Measurements from ENCODE around the gene SLC28A2. TPM values are rescaled to one million over a fixed set of nuclear protein-coding genes. Genes with fewer than 3 reads are reported as not detected.

SLC28A2 gene
- total and polyA plus RNA-seq, 2 of the 13 experiments (the other 11 are each of a cell fraction or from before 2014, with no cell fraction given), result 0.01 to 0.11 TPM

GRCh38 chr15:45221967-45222366, 30.1 kb upstream of the SLC28A2 start:
- no peak for DNase-seq (ENCODE audit: low spot score)
- intact Hi-C loops (cut with micrococcal nuclease; ENCODE audit: unreplicated experiment) (no loop called here), in situ Hi-C loops (cut with HindIII; ENCODE audit: extremely low pct_ligation_motif_present, low pct_unique_long_range_greater_than_20kb) (no loop called here)
- Histone ChIP-seq H3K9me3 (ENCODE audit: low read length) (no peaks in the 10 kb centered on the region), H3K27me3 (ENCODE audit: control insufficient read depth in 1 of 2, insufficient read depth in 2 of 2, low read length in 2 of 2) (no peaks in the 10 kb centered on the region), H3K4me3 (replicated peaks in 1 of 3; ENCODE audit: insufficient read depth in 1 of 3, low read depth in 2 of 3, low read length in 3 of 3) (no peak overlapping the region), H3K4me1 (ENCODE audit: insufficient read depth, low read length) (peaks cover 9% of the 10 kb centered on the region; the same call in 1 of the 2 replicates), H3K36me3 (replicated peaks in 1 of 2; ENCODE audit: control insufficient read depth in 1 of 2, insufficient read depth in 2 of 2, low read length in 2 of 2) (no peaks in the 10 kb centered on the region), H4K20me1 (ENCODE audit: insufficient read depth, low read length) (no peaks in the 10 kb centered on the region), H3K4me2 (ENCODE audit: low read depth, low read length) (no peak overlapping the region), H3K79me2 (ENCODE audit: insufficient read depth, low read length) (no peaks in the 10 kb centered on the region), H3K9ac (ENCODE audit: insufficient read depth, low read depth, low read length) (no peak overlapping the region), H3K27ac (ENCODE audit: extremely low read length, insufficient read depth, low read length) (no peak overlapping the region), H2AFZ (ENCODE audit: low read length) (no peak overlapping the region)
- ATAC-seq, result no peak
- BruUV-seq (replicated peaks), result no TSS peak
- ChIA-PET CTCF (ENCODE audit: low intra/inter-chr PET ratio, low total read pairs) (no interaction called here), POLR2A (no interaction called here)
- no peak for TF ChIP-seq ELK4 (CRISPR knock-in tag; IDR thresholded peaks at IDR 0.05; ENCODE audit: borderline replicate concordance)
- TF ChIP-seq NFE2L2 (IDR thresholded peaks at IDR 0.05; ENCODE audit: low read length), result no peak
- TF ChIP-seq ZSCAN30 (CRISPR knock-in tag; IDR thresholded peaks at IDR 0.05), result no peak
- no peak for TF ChIP-seq ETV5 (CRISPR knock-in tag; IDR thresholded peaks at IDR 0.05; ENCODE audit: borderline replicate concordance)
- no peak for TF ChIP-seq ZNF576 (CRISPR knock-in tag; IDR thresholded peaks at IDR 0.05)
- TF ChIP-seq ZNF577 (CRISPR knock-in tag; IDR thresholded peaks at IDR 0.05; ENCODE audit: borderline replicate concordance, low read depth), result no peak
- no peak for TF ChIP-seq ELF4 (CRISPR knock-in tag; IDR thresholded peaks at IDR 0.05; ENCODE audit: borderline replicate concordance)
- TF ChIP-seq, protein P1, sequence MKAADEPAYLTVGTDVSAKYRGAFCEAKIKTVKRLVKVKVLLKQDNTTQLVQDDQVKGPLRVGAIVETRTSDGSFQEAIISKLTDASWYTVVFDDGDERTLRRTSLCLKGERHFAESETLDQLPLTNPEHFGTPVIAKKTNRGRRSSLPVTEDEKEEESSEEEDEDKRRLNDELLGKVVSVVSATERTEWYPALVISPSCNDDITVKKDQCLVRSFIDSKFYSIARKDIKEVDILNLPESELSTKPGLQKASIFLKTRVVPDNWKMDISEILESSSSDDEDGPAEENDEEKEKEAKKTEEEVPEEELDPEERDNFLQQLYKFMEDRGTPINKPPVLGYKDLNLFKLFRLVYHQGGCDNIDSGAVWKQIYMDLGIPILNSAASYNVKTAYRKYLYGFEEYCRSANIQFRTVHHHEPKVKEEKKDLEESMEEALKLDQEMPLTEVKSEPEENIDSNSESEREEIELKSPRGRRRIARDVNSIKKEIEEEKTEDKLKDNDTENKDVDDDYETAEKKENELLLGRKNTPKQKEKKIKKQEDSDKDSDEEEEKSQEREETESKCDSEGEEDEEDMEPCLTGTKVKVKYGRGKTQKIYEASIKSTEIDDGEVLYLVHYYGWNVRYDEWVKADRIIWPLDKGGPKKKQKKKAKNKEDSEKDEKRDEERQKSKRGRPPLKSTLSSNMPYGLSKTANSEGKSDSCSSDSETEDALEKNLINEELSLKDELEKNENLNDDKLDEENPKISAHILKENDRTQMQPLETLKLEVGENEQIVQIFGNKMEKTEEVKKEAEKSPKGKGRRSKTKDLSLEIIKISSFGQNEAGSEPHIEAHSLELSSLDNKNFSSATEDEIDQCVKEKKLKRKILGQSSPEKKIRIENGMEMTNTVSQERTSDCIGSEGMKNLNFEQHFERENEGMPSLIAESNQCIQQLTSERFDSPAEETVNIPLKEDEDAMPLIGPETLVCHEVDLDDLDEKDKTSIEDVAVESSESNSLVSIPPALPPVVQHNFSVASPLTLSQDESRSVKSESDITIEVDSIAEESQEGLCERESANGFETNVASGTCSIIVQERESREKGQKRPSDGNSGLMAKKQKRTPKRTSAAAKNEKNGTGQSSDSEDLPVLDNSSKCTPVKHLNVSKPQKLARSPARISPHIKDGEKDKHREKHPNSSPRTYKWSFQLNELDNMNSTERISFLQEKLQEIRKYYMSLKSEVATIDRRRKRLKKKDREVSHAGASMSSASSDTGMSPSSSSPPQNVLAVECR (CRISPR knock-in tag; IDR thresholded peaks at IDR 0.05; ENCODE audit: borderline replicate concordance), result no peak
- no peak for TF ChIP-seq DDIT3 (CRISPR knock-in tag; IDR thresholded peaks at IDR 0.05)
- no peak for TF ChIP-seq MED8 (CRISPR knock-in tag; IDR thresholded peaks at IDR 0.05; ENCODE audit: insufficient replicate concordance)
- TF ChIP-seq, protein P2, sequence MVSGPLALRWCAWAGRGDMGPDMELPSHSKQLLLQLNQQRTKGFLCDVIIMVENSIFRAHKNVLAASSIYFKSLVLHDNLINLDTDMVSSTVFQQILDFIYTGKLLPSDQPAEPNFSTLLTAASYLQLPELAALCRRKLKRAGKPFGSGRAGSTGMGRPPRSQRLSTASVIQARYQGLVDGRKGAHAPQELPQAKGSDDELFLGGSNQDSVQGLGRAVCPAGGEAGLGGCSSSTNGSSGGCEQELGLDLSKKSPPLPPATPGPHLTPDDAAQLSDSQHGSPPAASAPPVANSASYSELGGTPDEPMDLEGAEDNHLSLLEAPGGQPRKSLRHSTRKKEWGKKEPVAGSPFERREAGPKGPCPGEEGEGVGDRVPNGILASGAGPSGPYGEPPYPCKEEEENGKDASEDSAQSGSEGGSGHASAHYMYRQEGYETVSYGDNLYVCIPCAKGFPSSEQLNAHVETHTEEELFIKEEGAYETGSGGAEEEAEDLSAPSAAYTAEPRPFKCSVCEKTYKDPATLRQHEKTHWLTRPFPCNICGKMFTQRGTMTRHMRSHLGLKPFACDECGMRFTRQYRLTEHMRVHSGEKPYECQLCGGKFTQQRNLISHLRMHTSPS (CRISPR knock-in tag; IDR thresholded peaks at IDR 0.05; ENCODE audit: low read depth), result no peak
- no peak for TF ChIP-seq NFATC3 (CRISPR knock-in tag; IDR thresholded peaks at IDR 0.05)
- no peak for TF ChIP-seq SRSF1 (optimal IDR thresholded peaks at IDR 0.05; ENCODE audit: low read depth, low read length)
- no peak for TF ChIP-seq NCOR1 (IDR thresholded peaks at IDR 0.05; ENCODE audit: borderline replicate concordance, low read length)
- 14% methylated on average over 4 of the region's 4 CpGs for WGBS (ENCODE audit: low lambda C conversion rate)
- FAIRE-seq, result no peak
